ENCODE data around the gene TLX1.

Gene TLX1

DNA sequence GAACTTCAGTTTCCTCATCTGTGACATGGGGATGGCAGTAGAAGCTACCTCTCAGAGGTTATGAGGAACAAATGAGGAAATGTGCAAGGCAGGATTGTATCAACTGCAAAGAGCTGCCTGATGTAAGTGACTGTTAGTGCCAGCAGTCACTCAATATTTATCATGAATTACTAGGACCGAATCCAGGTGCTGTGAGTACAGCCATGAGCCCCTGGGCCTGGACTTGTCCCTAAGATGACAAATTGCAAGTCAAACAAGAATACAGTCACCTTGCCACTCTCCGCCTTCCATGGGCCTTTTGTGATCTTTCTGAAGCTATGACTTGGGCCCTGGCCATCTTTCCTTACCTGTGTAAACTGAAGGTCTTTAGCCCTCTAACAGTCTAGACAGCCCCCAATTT is 27.7 kb upstream of the TLX1 start:
- peaks cover 94% of the 10 kb centered on the region for H3K27me3 ChIP-seq
- TF ChIP-seq, protein P1, sequence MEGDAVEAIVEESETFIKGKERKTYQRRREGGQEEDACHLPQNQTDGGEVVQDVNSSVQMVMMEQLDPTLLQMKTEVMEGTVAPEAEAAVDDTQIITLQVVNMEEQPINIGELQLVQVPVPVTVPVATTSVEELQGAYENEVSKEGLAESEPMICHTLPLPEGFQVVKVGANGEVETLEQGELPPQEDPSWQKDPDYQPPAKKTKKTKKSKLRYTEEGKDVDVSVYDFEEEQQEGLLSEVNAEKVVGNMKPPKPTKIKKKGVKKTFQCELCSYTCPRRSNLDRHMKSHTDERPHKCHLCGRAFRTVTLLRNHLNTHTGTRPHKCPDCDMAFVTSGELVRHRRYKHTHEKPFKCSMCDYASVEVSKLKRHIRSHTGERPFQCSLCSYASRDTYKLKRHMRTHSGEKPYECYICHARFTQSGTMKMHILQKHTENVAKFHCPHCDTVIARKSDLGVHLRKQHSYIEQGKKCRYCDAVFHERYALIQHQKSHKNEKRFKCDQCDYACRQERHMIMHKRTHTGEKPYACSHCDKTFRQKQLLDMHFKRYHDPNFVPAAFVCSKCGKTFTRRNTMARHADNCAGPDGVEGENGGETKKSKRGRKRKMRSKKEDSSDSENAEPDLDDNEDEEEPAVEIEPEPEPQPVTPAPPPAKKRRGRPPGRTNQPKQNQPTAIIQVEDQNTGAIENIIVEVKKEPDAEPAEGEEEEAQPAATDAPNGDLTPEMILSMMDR (IDR thresholded peaks at IDR 0.05): no peak
- no peaks in the 10 kb centered on the region for H3K36me3 ChIP-seq
- no peaks in the 10 kb centered on the region for H3K9me3 ChIP-seq
- no peaks in the 10 kb centered on the region for H3K4me1 ChIP-seq (ENCODE audit: control insufficient read depth in 1 of 2, insufficient read depth in 1 of 2, low read depth in 1 of 2, low read length in 1 of 2)
- no peak overlapping the region for H3K4me3 ChIP-seq (ENCODE audit: low read depth in 1 of 2, low read length in 1 of 2)
- no peak overlapping the region for H3K27ac ChIP-seq

DNA sequence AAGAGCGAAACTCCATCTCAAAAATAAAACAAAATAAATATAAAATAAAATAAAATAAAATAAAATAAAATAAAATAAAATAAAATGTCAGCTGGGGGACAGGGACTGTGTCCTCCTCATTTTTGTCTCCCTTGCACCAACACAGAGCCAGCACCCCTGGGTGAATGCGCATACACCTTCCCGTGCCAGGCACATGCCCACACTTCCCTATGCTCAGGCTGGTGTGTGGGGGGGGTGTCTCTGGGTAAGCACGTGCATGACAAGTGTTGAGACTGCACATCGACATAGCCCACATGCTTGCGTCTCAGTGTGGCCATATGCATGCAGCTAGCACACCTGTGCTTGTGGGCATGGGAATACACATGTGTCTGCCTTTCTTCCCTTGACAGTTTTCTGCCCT is 24.7 kb upstream of the TLX1 start:
- no peaks in the 10 kb centered on the region for H3K4me1 ChIP-seq (ENCODE audit: control insufficient read depth in 1 of 2, insufficient read depth in 1 of 2, low read depth in 1 of 2, low read length in 1 of 2)
- no peak overlapping the region for H3K4me3 ChIP-seq (ENCODE audit: low read depth in 1 of 2, low read length in 1 of 2)
- H3K36me3 ChIP-seq: no peaks in the 10 kb centered on the region
- peaks cover 96% of the 10 kb centered on the region for H3K27me3 ChIP-seq
- H3K9me3 ChIP-seq: no peaks in the 10 kb centered on the region
- H3K27ac ChIP-seq: no peak overlapping the region
- TF ChIP-seq, protein P1 (IDR thresholded peaks at IDR 0.05): no peak

DNA sequence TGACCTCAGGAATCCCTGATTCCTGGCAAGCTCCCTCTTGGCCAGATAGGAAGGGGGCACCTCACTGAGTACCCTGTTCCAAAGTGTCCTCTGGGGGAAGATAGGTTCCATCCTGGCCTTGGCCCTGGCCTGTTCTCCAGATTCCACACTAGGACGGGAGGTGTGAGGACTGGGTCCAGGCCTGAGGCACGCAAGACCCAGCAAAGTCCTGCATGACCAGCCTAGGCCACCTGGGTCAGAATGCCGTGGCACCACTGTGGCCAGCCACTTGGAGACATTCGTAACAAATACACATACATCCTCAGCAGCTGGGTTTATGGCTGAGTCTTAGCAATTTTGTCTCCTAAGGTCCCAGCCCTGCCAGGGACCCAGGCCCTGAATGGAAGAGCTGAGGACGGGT is 23.3 kb upstream of the TLX1 start:
- peaks cover 96% of the 10 kb centered on the region for H3K27me3 ChIP-seq
- H3K4me1 ChIP-seq (ENCODE audit: control insufficient read depth in 1 of 2, insufficient read depth in 1 of 2, low read depth in 1 of 2, low read length in 1 of 2): no peaks in the 10 kb centered on the region
- H3K36me3 ChIP-seq: no peaks in the 10 kb centered on the region
- no peak overlapping the region for H3K27ac ChIP-seq
- H3K4me3 ChIP-seq (ENCODE audit: low read depth in 1 of 2, low read length in 1 of 2): no peak overlapping the region
- TF ChIP-seq, protein P1 (IDR thresholded peaks at IDR 0.05): no peak
- H3K9me3 ChIP-seq: no peaks in the 10 kb centered on the region

DNA sequence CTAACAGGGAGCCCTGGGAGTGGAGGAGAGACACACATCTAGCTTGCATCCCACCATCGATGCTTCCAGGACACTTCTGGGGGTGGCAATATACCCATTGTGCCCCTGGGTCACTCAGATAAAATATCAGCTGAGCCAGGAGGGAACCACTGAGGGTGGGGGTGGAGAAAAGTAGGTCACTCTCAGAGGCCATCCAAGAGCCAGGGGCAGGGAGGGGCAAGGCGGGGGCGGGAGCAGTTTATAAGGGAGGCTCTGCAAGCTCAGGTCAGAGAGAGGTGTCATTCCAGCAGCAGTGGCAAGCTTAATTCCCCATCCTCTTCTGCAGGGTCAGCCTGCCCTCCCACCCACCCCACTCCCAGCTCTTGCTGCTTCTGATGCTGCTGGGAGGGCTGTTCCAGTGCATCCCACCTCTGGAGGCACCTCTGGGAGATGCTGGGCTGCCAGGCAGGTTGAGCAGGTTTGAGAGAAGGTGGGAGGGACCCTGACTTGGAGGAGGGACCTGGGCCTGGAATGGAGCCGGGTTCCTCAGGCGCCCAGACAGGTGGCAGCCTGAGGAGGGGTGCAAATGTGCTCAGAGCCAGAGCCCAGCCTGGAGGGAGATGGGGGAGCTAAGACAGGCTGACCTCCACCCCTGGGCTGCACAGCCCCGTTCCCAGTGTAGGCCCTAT is 20.1 kb upstream of the TLX1 start:
- H3K27ac ChIP-seq: no peak overlapping the region
- peaks cover 96% of the 10 kb centered on the region for H3K27me3 ChIP-seq
- H3K9me3 ChIP-seq: no peaks in the 10 kb centered on the region
- H3K4me3 ChIP-seq (ENCODE audit: low read depth in 1 of 2, low read length in 1 of 2): no peak overlapping the region
- TF ChIP-seq, protein P1 (IDR thresholded peaks at IDR 0.05): no peak
- no peaks in the 10 kb centered on the region for H3K36me3 ChIP-seq
- H3K4me1 ChIP-seq (ENCODE audit: control insufficient read depth in 1 of 2, insufficient read depth in 1 of 2, low read depth in 1 of 2, low read length in 1 of 2): no peaks in the 10 kb centered on the region

DNA sequence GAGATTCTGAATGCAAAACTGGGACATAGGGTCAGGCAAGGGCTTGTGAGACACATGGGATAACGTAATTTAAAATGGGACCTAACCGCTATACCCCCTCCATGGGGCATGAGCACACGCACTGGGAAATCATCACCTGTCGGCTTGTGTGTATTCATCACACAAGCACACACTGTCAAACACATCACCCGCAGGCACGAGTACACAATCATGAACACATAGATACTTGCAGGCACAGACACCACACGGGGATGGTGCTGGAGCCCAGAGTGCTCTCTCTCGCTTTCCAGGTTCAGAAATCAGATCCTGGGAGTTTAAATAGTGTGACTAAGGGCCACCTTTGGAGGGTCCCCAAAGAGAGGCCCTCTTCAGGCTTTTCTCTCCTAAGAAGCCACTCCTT is 19.6 kb upstream of the TLX1 start:
- H3K27me3 ChIP-seq: peaks cover 97% of the 10 kb centered on the region
- H3K9me3 ChIP-seq: no peaks in the 10 kb centered on the region
- no peak overlapping the region for H3K27ac ChIP-seq
- no peak overlapping the region for H3K4me3 ChIP-seq (ENCODE audit: low read depth in 1 of 2, low read length in 1 of 2)
- no peaks in the 10 kb centered on the region for H3K4me1 ChIP-seq (ENCODE audit: control insufficient read depth in 1 of 2, insufficient read depth in 1 of 2, low read depth in 1 of 2, low read length in 1 of 2)
- TF ChIP-seq, protein P1 (IDR thresholded peaks at IDR 0.05): no peak
- H3K36me3 ChIP-seq: no peaks in the 10 kb centered on the region
